H1 (cell line): Measurements from ENCODE around the gene TMEM150B. TPM values are rescaled to one million over a fixed set of nuclear protein-coding genes. Genes with fewer than 3 reads are reported as not detected.

Source experiments
- CREB1 ChIP-seq: IDR thresholded peaks from 2 replicates; pipeline ENCODE4 v1.6.1; 2012; ENCODE audit warnings: inconsistent platforms
- GTF2F1 ChIP-seq: IDR thresholded peaks from 2 replicates; pipeline ENCODE4 v1.6.1; 2012; ENCODE audit warnings: low read depth, low read length, improper control_type of control experiment, borderline replicate concordance
- JUND ChIP-seq: IDR thresholded peaks from 2 replicates; pipeline ENCODE4 v1.6.1; 2011; ENCODE audit warnings: mild to moderate bottlenecking, improper control_type of control experiment, low read length
- NRF1 ChIP-seq: IDR thresholded peaks from 2 replicates; pipeline ENCODE4 v1.6.1; 2011; ENCODE audit warnings: mild to moderate bottlenecking, low read depth, low read length, improper control_type of control experiment
- POLR2AphosphoS5 ChIP-seq: IDR thresholded peaks from 2 replicates; pipeline ENCODE4 v1.6.1; 2011; ENCODE audit warnings: low read depth, low read length
- SIN3A ChIP-seq, 2 experiments: IDR thresholded peaks in 1 of 2; conservative IDR thresholded peaks in 1 of 2; 2 replicates each; pipeline ENCODE4 v1.6.1; 2011 to 2012; ENCODE audit warnings: low read length in 2 of 2, improper control_type of control experiment in 1 of 2, low read depth in 1 of 2, mild to moderate bottlenecking in 1 of 2
- polyA plus RNA-seq, 7 experiments: library from polyadenylated mRNA; depleted of rRNA in 3 of 7; stranded (reverse) in 5 of 7; unstranded in 2 of 7; fragments of >200 nt in 5 of 7; fragments of 200-250 nt in 2 of 7; gene quantifications; 1 replicate in 5 of 7; 2 replicates in 1 of 7; 4 replicates in 1 of 7; pipeline versions ENCODE4 v1.2.1 to v1.2.3, GENCODE V29; 2011 to 2013; ENCODE audit warnings: missing spikeins in 2 of 7, mixed read lengths in 2 of 7
- total RNA-seq: library from RNA; stranded (reverse); fragmentation: NEBNext Ultra II Directional; extraction: Animal tissue kit (Norgen Biotek cat#: 25700); gene quantifications from 2 replicates; pipeline ENCODE4 v1.2.1, GENCODE V29; 2021

The TMEM150B gene
- total and polyA plus RNA-seq, 2 of the 8 experiments (the other 6 are each of a cell fraction or from before 2014, with no cell fraction given): 0.41 to 0.91 TPM

GRCh38 chr19:55301459-55302317 lies 23.5 kb downstream of the TMEM150B start (continued):
- TF ChIP-seq CREB1 (0 out of 2 replicates have a peak, but pooled peaks have one; percentile 53), NRF1 (peak; percentile 85), POLR2AphosphoS5 (peak; percentile 48; the same call in 1 of the 2 replicates), JUND (peak; percentile 46; the same call in 1 of the 2 replicates), GTF2F1 (no peak), SIN3A (conservative IDR thresholded peaks at IDR 0.05 in 1 of 2, IDR thresholded peaks at IDR 0.05 in 1 of 2; ENCODE audit: low read depth in 1 of 2, low read length in 2 of 2) (0 out of 4 replicates have a peak, but pooled peaks have one; percentile 41 to 50)
